Measurements from ENCODE around the gene MPPED1.

MPPED1 gene

GRCh38 chr22:43550024-43550620 is 138.3 kb downstream of the MPPED1 start:
- DNase-seq, result no peak

DNA sequence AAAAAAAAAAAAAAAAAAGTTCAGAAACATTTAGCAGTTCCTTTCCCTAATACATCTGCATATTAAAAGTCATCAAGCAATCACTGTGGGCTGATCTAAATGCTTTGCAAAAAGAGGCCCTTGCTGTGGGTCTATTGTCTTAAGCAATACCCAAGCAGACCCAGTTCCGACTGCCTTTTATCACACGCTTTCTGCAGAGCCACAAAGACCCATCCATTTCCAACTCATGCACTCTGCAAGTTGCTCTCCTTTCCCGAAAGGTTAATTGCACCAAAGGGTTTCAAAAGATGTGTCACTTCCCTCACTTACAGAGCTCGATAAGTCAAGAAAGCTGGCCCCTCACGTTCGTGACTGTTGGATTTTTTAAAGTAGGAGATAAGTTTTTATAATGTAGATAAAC is 138.9 kb downstream of the MPPED1 start:
- DNase-seq, result no peak

DNA sequence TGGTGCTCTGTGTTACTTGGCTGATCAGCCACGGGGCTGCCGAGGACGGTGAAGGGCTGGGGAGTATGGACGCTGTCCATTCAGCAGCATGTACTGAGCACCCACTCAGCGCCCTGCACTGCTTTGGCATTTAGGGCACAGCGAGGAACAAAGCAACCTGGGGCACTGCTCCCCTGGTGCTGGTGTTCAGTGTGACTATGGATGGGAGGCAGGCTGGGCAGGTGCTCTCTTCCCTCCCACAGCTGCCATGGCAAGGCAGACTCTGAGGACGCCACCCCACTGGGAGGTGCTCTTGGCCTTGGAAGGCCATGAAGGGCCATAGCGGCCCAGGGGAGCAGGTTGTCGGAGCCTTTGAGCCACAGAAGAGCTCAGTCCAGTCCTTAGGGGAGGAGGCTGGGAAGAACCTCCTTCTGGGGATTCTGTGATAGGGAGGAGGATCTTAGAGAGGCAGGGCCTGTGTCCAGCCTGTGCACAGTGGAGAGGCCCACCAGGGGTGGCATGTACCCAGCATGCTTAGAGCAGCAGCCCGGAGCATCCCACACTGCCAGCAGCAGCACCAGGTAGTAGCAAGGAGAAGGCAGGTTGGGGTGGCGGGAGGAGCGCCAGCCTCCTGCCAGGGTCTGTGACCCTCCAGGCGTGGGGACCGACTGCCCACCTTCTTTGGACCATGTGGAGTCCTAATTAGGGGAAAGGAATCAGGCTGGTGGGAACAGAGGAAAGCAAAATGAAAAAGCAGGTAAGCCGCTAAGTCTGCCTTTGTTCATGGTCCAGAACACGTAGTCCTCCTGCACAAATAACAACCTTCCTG is 141.8 kb downstream of the MPPED1 start:
- DNase-seq, result no peak

DNA sequence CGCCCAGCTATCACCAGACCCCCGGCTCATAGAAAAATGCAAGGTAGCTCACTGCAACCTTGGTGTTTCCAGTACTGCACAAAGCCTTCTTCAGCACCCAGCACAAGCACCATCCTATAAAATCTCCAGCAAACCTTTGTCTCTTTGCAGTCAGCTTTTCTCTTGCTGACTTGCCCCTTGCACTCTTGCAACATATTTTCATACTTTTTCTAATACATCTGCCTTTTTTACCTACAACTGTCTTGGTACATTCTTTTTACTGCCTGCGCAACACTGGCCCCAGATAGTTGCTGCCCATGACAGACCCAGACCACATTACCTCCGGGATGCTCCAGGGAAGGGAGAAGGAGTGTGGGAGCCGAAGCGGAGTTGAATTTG is 142.4 kb downstream of the MPPED1 start:
- no peak for DNase-seq

GRCh38 chr22:43554694-43555365 is 143.0 kb downstream of the MPPED1 start:
- DNase-seq, result no peak

DNA sequence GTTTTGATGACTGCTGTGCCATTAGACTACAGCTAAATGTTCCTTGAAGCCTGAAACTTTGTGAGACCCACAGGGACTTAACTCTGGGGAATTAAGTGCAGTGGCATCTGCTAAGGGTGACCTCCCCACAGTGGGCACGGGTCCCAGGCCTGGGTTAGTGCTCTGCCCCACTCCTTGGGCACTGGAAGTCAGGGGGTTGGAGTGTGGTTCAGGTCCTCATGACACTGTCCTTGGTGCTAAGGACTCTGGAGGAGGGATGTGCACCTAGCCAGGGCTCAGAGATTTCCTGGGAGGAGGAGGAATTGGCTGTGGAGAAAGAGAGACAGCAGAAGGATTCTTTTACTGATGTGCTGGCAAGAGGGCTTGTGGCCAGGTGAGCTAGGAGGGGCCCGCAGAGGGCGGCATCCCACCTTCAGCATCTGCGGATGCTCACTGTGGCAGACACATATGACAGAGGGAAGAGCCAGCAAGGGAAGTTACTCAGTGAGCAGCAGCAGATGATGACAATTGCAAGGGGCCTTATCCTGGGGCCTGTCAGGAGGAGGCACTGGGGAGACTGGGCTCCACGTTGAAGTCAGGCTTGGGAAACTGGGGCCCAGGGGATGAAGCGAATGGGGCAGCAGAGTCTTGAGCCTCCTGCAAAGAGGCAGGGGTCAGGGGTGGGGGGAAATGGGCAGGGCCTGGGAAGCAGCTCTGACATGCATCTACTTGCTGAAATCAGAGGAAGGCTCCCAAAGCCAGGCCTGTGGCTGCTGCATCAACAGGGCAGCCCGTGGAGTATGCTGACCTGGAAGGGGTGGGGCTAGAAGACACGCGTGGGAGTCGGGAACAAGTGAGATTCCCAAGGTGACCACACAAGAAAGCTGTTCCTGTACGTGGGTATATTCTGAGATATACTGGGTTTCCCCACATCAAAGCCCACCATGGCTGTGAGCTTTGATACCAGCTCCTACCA is 144.0 kb downstream of the MPPED1 start:
- DNase-seq, result no peak

Data from stimulated activated CD4-positive, alpha-beta T cell treated with anti-CD3 and anti-CD28 coated beads, Interleukin-2, amount 100 ng/mL, for 48 hours (primary cell).